Fibroblast of lung (primary cell): ENCODE results near the gene TJP2. TPM values are rescaled to one million over a fixed set of nuclear protein-coding genes. Genes with fewer than 3 reads are reported as not detected.

Source experiments
- DNase-seq, 2 donors: peaks; one replicate each; pipeline versions ENCODE4 v3.0.0 to v3.0.0-alpha.2; 2010; ENCODE audit warnings: low read depth in 2 of 2
- H2AFZ ChIP-seq: 2 replicates; pipeline ENCODE4 v1.5.1; 2012; ENCODE audit warnings: low read length, control low read depth, inconsistent platforms
- H3K27ac ChIP-seq: 2 replicates; pipeline ENCODE4 v1.5.1; 2011; ENCODE audit warnings: low read length, control low read depth; ENCODE audit not compliant: insufficient read depth
- H3K27me3 ChIP-seq: 2 replicates; pipeline ENCODE4 v1.5.1; 2011; ENCODE audit warnings: mild to moderate bottlenecking, low read length; ENCODE audit not compliant: control insufficient read depth, insufficient read depth
- H3K36me3 ChIP-seq: 2 replicates; pipeline ENCODE4 v1.5.1; 2011; ENCODE audit warnings: low read length; ENCODE audit not compliant: control insufficient read depth, insufficient read depth
- H3K4me1 ChIP-seq: 2 replicates; pipeline ENCODE4 v1.5.1; 2011; ENCODE audit warnings: low read length; ENCODE audit not compliant: control insufficient read depth, insufficient read depth; ENCODE audit errors: extremely low read depth
- H3K4me2 ChIP-seq: 2 replicates; pipeline ENCODE4 v1.5.1; 2011; ENCODE audit warnings: low read length, control low read depth; ENCODE audit not compliant: insufficient read depth; ENCODE audit errors: extremely low read depth
- H3K4me3 ChIP-seq, 4 experiments: fragments of 200-600 bp in 1 of 4; sonication (generic) in 1 of 4; replicated peaks in 1 of 4; 2 replicates each; pipeline ENCODE4 v1.5.1; 2011 to 2016; ENCODE audit warnings: low read length in 4 of 4, low read depth in 3 of 4, mild to moderate bottlenecking in 3 of 4, control low read depth in 2 of 4, inconsistent platforms in 1 of 4, mixed read lengths in 1 of 4; ENCODE audit not compliant: insufficient read depth in 1 of 4; ENCODE audit errors: control extremely low read depth in 1 of 4
- H3K79me2 ChIP-seq: 2 replicates; pipeline ENCODE4 v1.5.1; 2012; ENCODE audit warnings: mild to moderate bottlenecking, low read length, inconsistent platforms; ENCODE audit not compliant: control insufficient read depth, insufficient read depth
- H3K9ac ChIP-seq: 2 replicates; pipeline ENCODE4 v1.5.1; 2011; ENCODE audit warnings: mild to moderate bottlenecking, low read length, control low read depth; ENCODE audit not compliant: insufficient read depth
- H3K9me3 ChIP-seq: 2 replicates; pipeline ENCODE4 v1.5.1; 2012; ENCODE audit warnings: low read depth, low read length; ENCODE audit not compliant: control insufficient read depth, insufficient read depth
- H4K20me1 ChIP-seq: 2 replicates; pipeline ENCODE4 v1.5.1; 2011; ENCODE audit warnings: low read length; ENCODE audit not compliant: control insufficient read depth, insufficient read depth; ENCODE audit errors: extremely low read depth
- CTCF ChIP-seq, 2 donors: IDR thresholded peaks in 1 of 2; conservative IDR thresholded peaks in 1 of 2; 1 replicate in 1 of 2; 2 replicates in 1 of 2; pipeline ENCODE4 v1.5.1; 2011 to 2012; ENCODE audit warnings: low read length in 2 of 2, control low read depth in 1 of 2, inconsistent platforms in 1 of 2, low read depth in 1 of 2, mild to moderate bottlenecking in 1 of 2
- EZH2 ChIP-seq: IDR thresholded peaks from 2 replicates; pipeline ENCODE4 v1.5.1; 2012; ENCODE audit warnings: low read length, control low read depth, mild to moderate bottlenecking; ENCODE audit errors: missing control alignments
- polyA plus RNA-seq, 2 donors: library from polyadenylated mRNA; depleted of rRNA in 1 of 2; stranded (reverse) in 1 of 2; unstranded in 1 of 2; fragments of >200 nt; gene quantifications; 2 replicates each; pipeline ENCODE4 v1.2.1, GENCODE V29; 2011 to 2012; ENCODE audit warnings: missing spikeins in 1 of 2
- total RNA-seq: library from RNA; depleted of rRNA; stranded (reverse); fragments of >200 nt; gene quantifications from 2 replicates; pipeline ENCODE4 v1.2.1, GENCODE V29; 2014

Gene TJP2
- total and polyA plus RNA-seq, 2 donors (not counting 1 experiment from before 2014, with no cell fraction given): 25.9 to 36.5 TPM

- Histone ChIP-seq H3K4me2 (peak overlapping the region; percentile 54), H3K4me3 (no peak overlapping the region), H3K79me2 (no peaks in the 10 kb centered on the region), H3K27me3 (no peaks in the 10 kb centered on the region), H3K4me1 (peaks cover 20% of the 10 kb centered on the region), H3K9me3 (no peaks in the 10 kb centered on the region), H2AFZ (no peak overlapping the region), H3K36me3 (no peaks in the 10 kb centered on the region), H3K27ac (peak overlapping the region; percentile 11), H4K20me1 (no peaks in the 10 kb centered on the region), H3K9ac (no peak overlapping the region)
- no peak for TF ChIP-seq EZH2
- TF ChIP-seq CTCF (conservative IDR thresholded peaks at IDR 0.05 in 1 of 2, IDR thresholded peaks at IDR 0.05 in 1 of 2; ENCODE audit: low read depth in 1 of 2, low read length in 2 of 2): no peak
- no peak for DNase-seq
These were observed 41.7 kb upstream of the TJP2 start for GRCh38 chr9:69132361-69132760.

GRCh38 chr9:69134412-69134811 lies 39.7 kb upstream of the TJP2 start:
- no peak for DNase-seq
- H3K79me2 ChIP-seq: no peaks in the 10 kb centered on the region

GRCh38 chr9:69136185-69136584 lies 37.9 kb upstream of the TJP2 start:
- H2AFZ ChIP-seq: no peak overlapping the region
- H3K4me2 ChIP-seq: no peak overlapping the region
- no peaks in the 10 kb centered on the region for H3K9me3 ChIP-seq
- H4K20me1 ChIP-seq: no peaks in the 10 kb centered on the region
- H3K9ac ChIP-seq: no peak overlapping the region
- H3K4me1 ChIP-seq: peaks cover 11% of the 10 kb centered on the region
- H3K27me3 ChIP-seq: no peaks in the 10 kb centered on the region
- no peak overlapping the region for H3K4me3 ChIP-seq
- no peak for DNase-seq
- no peak for TF ChIP-seq EZH2
- TF ChIP-seq CTCF (conservative IDR thresholded peaks at IDR 0.05 in 1 of 2, IDR thresholded peaks at IDR 0.05 in 1 of 2; ENCODE audit: low read depth in 1 of 2, low read length in 2 of 2): no peak
- no peak overlapping the region for H3K27ac ChIP-seq
- H3K36me3 ChIP-seq: no peaks in the 10 kb centered on the region
- H3K79me2 ChIP-seq: no peaks in the 10 kb centered on the region

More at GRCh38 chr9:69134412-69134811, 39.7 kb upstream of the TJP2 start:
- peaks cover 20% of the 10 kb centered on the region for H3K4me1 ChIP-seq
- H3K27ac ChIP-seq: no peak overlapping the region
- no peak for TF ChIP-seq CTCF (conservative IDR thresholded peaks at IDR 0.05 in 1 of 2, IDR thresholded peaks at IDR 0.05 in 1 of 2; ENCODE audit: low read depth in 1 of 2, low read length in 2 of 2)
- no peak for TF ChIP-seq EZH2
- H4K20me1 ChIP-seq: no peaks in the 10 kb centered on the region
- no peaks in the 10 kb centered on the region for H3K27me3 ChIP-seq
- no peak overlapping the region for H2AFZ ChIP-seq
- H3K9me3 ChIP-seq: no peaks in the 10 kb centered on the region
- no peak overlapping the region for H3K9ac ChIP-seq
- H3K4me2 ChIP-seq: no peak overlapping the region
- H3K36me3 ChIP-seq: no peaks in the 10 kb centered on the region
- H3K4me3 ChIP-seq: no peak overlapping the region
